ENCODE data around the gene CYB5R3. TPM values are rescaled to one million over a fixed set of nuclear protein-coding genes. Genes with fewer than 3 reads are reported as not detected.

The CYB5R3 gene
- total RNA-seq, 1 experiment from 2014 or later, result 85.4 TPM

- H3K27me3 Mint-ChIP-seq (ENCODE audit: low read depth), result no peaks in the 10 kb centered on the region; the same call in 1 of the 2 replicates
- peak overlapping the region; percentile 94 for H3K4me3 Mint-ChIP-seq
- ATAC-seq (no peak), DNase-seq (ENCODE audit: low spot score) (no peak)
- H3K9me3 Mint-ChIP-seq, result no peaks in the 10 kb centered on the region
- POLR2A ChIA-PET, result no interaction called here
- H3K27ac Mint-ChIP-seq, result no peak overlapping the region
- CTCF ChIA-PET, result no interaction called here
- no peaks in the 10 kb centered on the region for H3K36me3 Mint-ChIP-seq
- peaks cover 27% of the 10 kb centered on the region for H3K4me1 Mint-ChIP-seq
- TF ChIP-seq NR1H2 (CRISPR knock-in tag; IDR thresholded peaks at IDR 0.05), result no peak
- TF ChIP-seq ELF4 (CRISPR knock-in tag; IDR thresholded peaks at IDR 0.05; ENCODE audit: low read depth), result no peak
- no peak for TF ChIP-seq MLX (CRISPR knock-in tag; IDR thresholded peaks at IDR 0.05)
- TF ChIP-seq USF1 (CRISPR knock-in tag; IDR thresholded peaks at IDR 0.05), result no peak
- TF ChIP-seq ZBTB43 (CRISPR knock-in tag; IDR thresholded peaks at IDR 0.05), result no peak
- no peak for TF ChIP-seq ZNF317 (CRISPR knock-in tag; IDR thresholded peaks at IDR 0.05; ENCODE audit: borderline replicate concordance, low read depth)
- TF ChIP-seq MAX (CRISPR knock-in tag; IDR thresholded peaks at IDR 0.05), result no peak
- TF ChIP-seq FOXJ3 (CRISPR knock-in tag; IDR thresholded peaks at IDR 0.05; ENCODE audit: borderline replicate concordance), result no peak
- TF ChIP-seq ZNF281 (CRISPR knock-in tag; IDR thresholded peaks at IDR 0.05), result no peak
- TF ChIP-seq GRHL2 (CRISPR knock-in tag; IDR thresholded peaks at IDR 0.05; ENCODE audit: insufficient replicate concordance, severe bottlenecking), result no peak
- TF ChIP-seq STAT6 (CRISPR knock-in tag; conservative IDR thresholded peaks at IDR 0.05; ENCODE audit: low read depth), result no peak
- TF ChIP-seq ZNF425 (CRISPR knock-in tag; conservative IDR thresholded peaks at IDR 0.05), result no peak
- no peak for TF ChIP-seq ESRRA (CRISPR knock-in tag; IDR thresholded peaks at IDR 0.05; ENCODE audit: borderline replicate concordance)
- TF ChIP-seq NFE2L1 (CRISPR knock-in tag; IDR thresholded peaks at IDR 0.05), result no peak
- TF ChIP-seq NFATC4 (CRISPR knock-in tag; IDR thresholded peaks at IDR 0.05), result no peak
- TF ChIP-seq SOX15 (CRISPR knock-in tag; IDR thresholded peaks at IDR 0.05), result no peak
- TF ChIP-seq E2F1 (CRISPR knock-in tag; IDR thresholded peaks at IDR 0.05), result no peak
- no peak for TF ChIP-seq TCF7 (CRISPR knock-in tag; IDR thresholded peaks at IDR 0.05; ENCODE audit: low read depth)
- no peak for TF ChIP-seq ATF3 (CRISPR knock-in tag; conservative IDR thresholded peaks at IDR 0.05)
- TF ChIP-seq ZMAT4 (CRISPR knock-in tag; IDR thresholded peaks at IDR 0.05), result no peak
These were observed 1.2 kb downstream of the CYB5R3 start for GRCh38 chr22:42648017-42648367.

Measured in WTC11 (cell line).